H1 (cell line): Measurements from ENCODE around the gene STRIT1. TPM values are rescaled to one million over a fixed set of nuclear protein-coding genes. Genes with fewer than 3 reads are reported as not detected.

Experiments
- CTCF ChIA-PET: fragments of 300-600 bp; sonication (Branson Sonifier 250); formaldehyde crosslinking; loops from one replicate; lab custom pipeline; 2021; ENCODE audit not compliant: partially characterized antibody; lab: Charles Lee
- POLR2A ChIA-PET: fragments of 300-600 bp; sonication (Branson Sonifier 250); formaldehyde crosslinking; loops from one replicate; lab custom pipeline; 2021; ENCODE audit warnings: inconsistent platforms; ENCODE audit not compliant: partially characterized antibody; lab: Charles Lee
- DNase-seq, 2 experiments: peaks; one replicate each; pipeline versions ENCODE4 v3.0.0 to v3.0.0-alpha.2; 2010 to 2022; ENCODE audit warnings: low spot score in 2 of 2, low read depth in 1 of 2, mixed read lengths in 1 of 2
- FAIRE-seq: peaks from 2 replicates; lab custom pipeline; 2011; peaks lifted over from hg19 to GRCh38; lab: Jason Lieb, UNC
- H2AFZ ChIP-seq: 2 replicates; pipeline ENCODE4 v1.8.1; 2012; ENCODE audit warnings: low read length, inconsistent platforms
- H2AK5ac ChIP-seq: 2 replicates; pipeline ENCODE4 v1.6.1; 2013; ENCODE audit warnings: low read depth, low read length
- H2BK120ac ChIP-seq: replicated peaks from 2 replicates; pipeline ENCODE3; 2013; ENCODE audit warnings: low read depth, low read length, inconsistent platforms
- H2BK12ac ChIP-seq: 2 replicates; pipeline ENCODE4 v1.6.1; 2013; ENCODE audit warnings: low read depth, low read length
- H2BK15ac ChIP-seq: 2 replicates; pipeline ENCODE4 v1.6.1; 2013; ENCODE audit warnings: low read length
- H2BK20ac ChIP-seq: 2 replicates; pipeline ENCODE4 v1.6.1; 2013; ENCODE audit warnings: low read length
- H2BK5ac ChIP-seq: 2 replicates; pipeline ENCODE4 v1.6.1; 2013; ENCODE audit warnings: low read depth, low read length
- H3K14ac ChIP-seq: 2 replicates; pipeline ENCODE4 v1.6.1; 2013; ENCODE audit warnings: inconsistent platforms; ENCODE audit not compliant: insufficient read length
- H3K18ac ChIP-seq: 2 replicates; pipeline ENCODE4 v1.6.1; 2013; ENCODE audit warnings: low read length; ENCODE audit errors: extremely low read depth
- H3K23ac ChIP-seq: 2 replicates; pipeline ENCODE4 v1.6.1; 2013; ENCODE audit warnings: inconsistent platforms; ENCODE audit not compliant: insufficient read length
- H3K23me2 ChIP-seq: 2 replicates; pipeline ENCODE4 v1.6.1; 2013; ENCODE audit warnings: low read depth, low read length
- H3K27ac ChIP-seq: 2 replicates; pipeline ENCODE4 v1.6.1; 2011; ENCODE audit warnings: low read depth, low read length, inconsistent platforms
- H3K27me3 ChIP-seq, 4 experiments: replicated peaks in 1 of 4; 1 replicate in 1 of 4; 2 replicates in 3 of 4; pipeline versions ENCODE4 v1.6.1 to v1.8.1; 2011 to 2013; ENCODE audit warnings: low read length in 3 of 4, mild to moderate bottlenecking in 3 of 4, inconsistent platforms in 2 of 4, mixed read lengths in 2 of 4, moderate library complexity in 1 of 4; ENCODE audit not compliant: control insufficient read depth in 3 of 4, insufficient read depth in 3 of 4; ENCODE audit errors: extremely low read depth in 1 of 4
- H3K36me3 ChIP-seq, 4 experiments: 2 replicates each; pipeline versions ENCODE4 v1.6.1 to v1.8.1; 2011 to 2013; ENCODE audit warnings: mild to moderate bottlenecking in 4 of 4, low read length in 3 of 4, moderate library complexity in 2 of 4, control low read depth in 1 of 4, inconsistent platforms in 1 of 4; ENCODE audit not compliant: insufficient read depth in 4 of 4, control insufficient read depth in 2 of 4
- H3K4ac ChIP-seq: replicated peaks from 2 replicates; pipeline ENCODE3; 2013; ENCODE audit warnings: low read length, low read depth, mixed read lengths, inconsistent platforms; ENCODE audit not compliant: insufficient read length
- H3K4me1 ChIP-seq, 4 experiments: replicated peaks in 1 of 4; 1 replicate in 1 of 4; 2 replicates in 3 of 4; pipeline versions ENCODE4 v1.6.1 to v1.8.1; 2011 to 2013; ENCODE audit warnings: low read length in 3 of 4, inconsistent platforms in 2 of 4, mixed read lengths in 1 of 4; ENCODE audit not compliant: insufficient read depth in 4 of 4, control insufficient read depth in 3 of 4
- H3K4me2 ChIP-seq, 2 experiments: 2 replicates each; pipeline versions ENCODE4 v1.6.1 to v1.8.1; 2011 to 2013; ENCODE audit warnings: low read depth in 2 of 2, low read length in 2 of 2, control low read depth in 1 of 2, inconsistent platforms in 1 of 2, mild to moderate bottlenecking in 1 of 2; ENCODE audit not compliant: insufficient read depth in 1 of 2
- H3K4me3 ChIP-seq, 4 experiments: fragments of 200-600, 300-600 bp in 1 of 4; sonication (generic), shearing (Covaris generic), sonication (Bioruptor Twin) in 1 of 4; 2 replicates each; pipeline versions ENCODE4 v1.5.1 to v1.8.1; 2011 to 2016; ENCODE audit warnings: low read length in 4 of 4, low read depth in 3 of 4, control low read depth in 2 of 4, inconsistent platforms in 2 of 4, mild to moderate bottlenecking in 2 of 4, mixed read lengths in 1 of 4, moderate library complexity in 1 of 4; ENCODE audit not compliant: insufficient read depth in 2 of 4; ENCODE audit errors: extremely low read depth in 1 of 4
- H3K56ac ChIP-seq: replicated peaks from 2 replicates; pipeline ENCODE3; 2013; ENCODE audit warnings: low read depth, mild to moderate bottlenecking, mixed read lengths, low read length, inconsistent platforms; ENCODE audit not compliant: insufficient read length
- H3K79me1 ChIP-seq: 2 replicates; pipeline ENCODE4 v1.6.1; 2013; ENCODE audit warnings: low read depth, low read length, control low read depth
- H3K79me2 ChIP-seq, 2 experiments: 2 replicates each; pipeline versions ENCODE4 v1.6.1 to v1.8.1; 2012 to 2013; ENCODE audit warnings: low read length in 2 of 2, mild to moderate bottlenecking in 2 of 2, inconsistent platforms in 1 of 2; ENCODE audit not compliant: insufficient read depth in 2 of 2, control insufficient read depth in 1 of 2
- H3K9ac ChIP-seq, 4 experiments: replicated peaks in 1 of 4; 1 replicate in 1 of 4; 2 replicates in 3 of 4; pipeline versions ENCODE4 v1.6.1 to v1.8.1; 2011 to 2013; ENCODE audit warnings: low read depth in 3 of 4, low read length in 3 of 4, control low read depth in 2 of 4, mild to moderate bottlenecking in 2 of 4, moderate library complexity in 2 of 4, inconsistent platforms in 1 of 4; ENCODE audit errors: extremely low read depth in 1 of 4
- H3K9me3 ChIP-seq, 2 experiments: 2 replicates each; pipeline versions ENCODE4 v1.6.1 to v1.8.1; 2012 to 2013; ENCODE audit warnings: mild to moderate bottlenecking in 2 of 2, moderate library complexity in 2 of 2, control low read depth in 1 of 2, inconsistent platforms in 1 of 2, low read depth in 1 of 2, low read length in 1 of 2, mixed read lengths in 1 of 2; ENCODE audit not compliant: insufficient read depth in 2 of 2
- H4K20me1 ChIP-seq, 2 experiments: replicated peaks in 1 of 2; 2 replicates each; pipeline versions ENCODE3 to v1.8.1; 2011 to 2013; ENCODE audit warnings: inconsistent platforms in 2 of 2, low read length in 2 of 2, mild to moderate bottlenecking in 1 of 2; ENCODE audit not compliant: insufficient read depth in 2 of 2, control insufficient read depth in 1 of 2
- H4K5ac ChIP-seq: 2 replicates; pipeline ENCODE4 v1.6.1; 2013; ENCODE audit warnings: low read length, low read depth, mixed read lengths, inconsistent platforms; ENCODE audit not compliant: insufficient read length
- H4K8ac ChIP-seq: 2 replicates; pipeline ENCODE4 v1.8.0; 2013; ENCODE audit warnings: mild to moderate bottlenecking, moderate library complexity, low read length, inconsistent platforms; ENCODE audit not compliant: insufficient read depth; ENCODE audit errors: extremely low read depth
- H4K91ac ChIP-seq: replicated peaks from 2 replicates; pipeline ENCODE3; 2013; ENCODE audit warnings: low read length, mixed read lengths, inconsistent platforms; ENCODE audit not compliant: insufficient read length
- CEBPB ChIP-seq: IDR thresholded peaks from 2 replicates; pipeline ENCODE4 v1.6.1; 2012; ENCODE audit warnings: low read depth, low read length
- EGR1 ChIP-seq: IDR thresholded peaks from 2 replicates; pipeline ENCODE4 v1.6.1; 2011; ENCODE audit warnings: low read depth, low read length, borderline replicate concordance
- EP300 ChIP-seq, 2 experiments: IDR thresholded peaks; 1 replicate in 1 of 2; 2 replicates in 1 of 2; pipeline ENCODE4 v1.6.1; 2011 to 2012; ENCODE audit warnings: low read depth in 2 of 2, low read length in 2 of 2, mild to moderate bottlenecking in 2 of 2, borderline replicate concordance in 1 of 2, inconsistent platforms in 1 of 2, moderate library complexity in 1 of 2
- EZH2 ChIP-seq: fragments of 200-600 bp; sonication (generic); IDR thresholded peaks from 2 replicates; pipeline ENCODE4 v1.7.1; 2012; ENCODE audit warnings: low read depth, mild to moderate bottlenecking, moderate library complexity, low read length, inconsistent platforms; ENCODE audit not compliant: severe bottlenecking
- GABPA ChIP-seq: IDR thresholded peaks from 2 replicates; pipeline ENCODE4 v1.6.1; 2011; ENCODE audit warnings: mild to moderate bottlenecking, low read length, moderate library complexity, borderline replicate concordance; ENCODE audit not compliant: insufficient read depth
- SIN3A ChIP-seq, 2 experiments: IDR thresholded peaks in 1 of 2; conservative IDR thresholded peaks in 1 of 2; 2 replicates each; pipeline ENCODE4 v1.6.1; 2011 to 2012; ENCODE audit warnings: low read length in 2 of 2, improper control_type of control experiment in 1 of 2, low read depth in 1 of 2, mild to moderate bottlenecking in 1 of 2
- SIRT6 ChIP-seq: IDR thresholded peaks from one replicate; pipeline ENCODE4 v1.7.1; 2012; ENCODE audit warnings: low read length, inconsistent platforms
- SP1 ChIP-seq: IDR thresholded peaks from 2 replicates; pipeline ENCODE4 v1.6.1; 2011; ENCODE audit warnings: low read depth, low read length
- TAF7 ChIP-seq: optimal IDR thresholded peaks from 2 replicates; pipeline ENCODE3; 2011; ENCODE audit warnings: low read depth, mild to moderate bottlenecking, inconsistent platforms, low read length, moderate library complexity, borderline replicate concordance
- TBP ChIP-seq: IDR thresholded peaks from 2 replicates; pipeline ENCODE4 v1.6.1; 2011; ENCODE audit warnings: low read depth, low read length, improper control_type of control experiment
- WGBS, 2 experiments: shearing (Covaris generic) in 1 of 2; methylation state at CpG; one replicate each; pipeline versions ENCODE4 v1.1.6 to v1.1.7; 2013 to 2015; ENCODE audit warnings: low lambda C conversion rate in 2 of 2, mixed read lengths in 2 of 2, inconsistent platforms in 1 of 2, low coverage in 1 of 2, missing lambda C conversion rate in 1 of 2; ENCODE audit not compliant: insufficient replicate concordance in 2 of 2, insufficient coverage in 1 of 2, insufficient read length in 1 of 2; ENCODE audit errors: extremely low coverage in 1 of 2, missing lambda C conversion rate in 1 of 2; 5-methylcytosine and 5-hydroxymethylcytosine counted together
- polyA plus RNA-seq, 7 experiments: library from polyadenylated mRNA; depleted of rRNA in 3 of 7; stranded (reverse) in 5 of 7; unstranded in 2 of 7; fragments of >200 nt in 5 of 7; fragments of 200-250 nt in 2 of 7; gene quantifications; 1 replicate in 5 of 7; 2 replicates in 1 of 7; 4 replicates in 1 of 7; pipeline versions ENCODE4 v1.2.1 to v1.2.3, GENCODE V29; 2011 to 2013; ENCODE audit warnings: missing spikeins in 2 of 7, mixed read lengths in 2 of 7
- total RNA-seq: library from RNA; stranded (reverse); fragmentation: NEBNext Ultra II Directional; extraction: Animal tissue kit (Norgen Biotek cat#: 25700); gene quantifications from 2 replicates; pipeline ENCODE4 v1.2.1, GENCODE V29; 2021

The STRIT1 gene
- total and polyA plus RNA-seq, 2 of the 8 experiments (the other 6 are each of a cell fraction or from before 2014, with no cell fraction given), result 0.15 to 0.47 TPM

- Histone ChIP-seq H3K4me3 (no peak overlapping the region), H3K56ac (no peak overlapping the region), H3K23me2 (0 out of 2 replicates have a peak, but pooled peaks cover 2% of the 10 kb centered on the region), H2BK5ac (no peak overlapping the region), H3K27ac (no peak overlapping the region), H2BK15ac (no peak overlapping the region), H3K36me3 (no peaks in the 10 kb centered on the region), H3K9ac (no peak overlapping the region), H2BK120ac (no peak overlapping the region), H4K20me1 (no peaks in the 10 kb centered on the region), H4K5ac (no peak overlapping the region), H3K27me3 (no peaks in the 10 kb centered on the region), H2BK20ac (no peak overlapping the region), H4K8ac (no peak overlapping the region), H3K4me1 (no peaks in the 10 kb centered on the region), H3K14ac (no peak overlapping the region), H2AK5ac (no peak overlapping the region), H3K79me2 (no peaks in the 10 kb centered on the region), H4K91ac (no peak overlapping the region), H3K9me3 (no peaks in the 10 kb centered on the region), H2BK12ac (no peak overlapping the region), H3K18ac (no peak overlapping the region), H2AFZ (no peak overlapping the region), H3K23ac (no peak overlapping the region), H3K4me2 (no peak overlapping the region), H3K79me1 (no peaks in the 10 kb centered on the region), H3K4ac (no peak overlapping the region)
- ChIA-PET POLR2A (no interaction called here), CTCF (interaction anchor here (1.4 kb wide), 1 partner anchor 362 kb away, joined by 3 read pairs; no protein-coding TSS in a partner anchor)
- DNase-seq, result no peak
- 100% methylated on average over 1 of the region's 1 CpG; no CpG with 5 or more reads in 1 of the 2 experiments for WGBS, 2 experiments
- FAIRE-seq, result no peak
- TF ChIP-seq TAF7 (no peak), GABPA (no peak), EZH2 (no peak), SIRT6 (no peak), TBP (no peak), EP300 (IDR thresholded peaks at IDR 0.05; ENCODE audit: borderline replicate concordance in 1 of 2, low read depth in 2 of 2, low read length in 2 of 2) (no peak), EGR1 (no peak), CEBPB (no peak), SP1 (no peak), SIN3A (conservative IDR thresholded peaks at IDR 0.05 in 1 of 2, IDR thresholded peaks at IDR 0.05 in 1 of 2; ENCODE audit: low read depth in 1 of 2, low read length in 2 of 2) (no peak)
Measured at GRCh38 chr3:155317211-155317610, 23.7 kb upstream of the STRIT1 start.
